GM19025 (cell line): ENCODE data around the gene BBX.
"Not testable (repeated sequence)": the region's sequence is repeated elsewhere in the genome, so short reads cannot be mapped to it uniquely, and the experiment has no call there.

Source experiments
- ATAC-seq: cut with Tn5 transposase; IDR thresholded peaks from one replicate; pipeline ENCODE4 v1.9.1; 2021; ENCODE audit warnings: mild to moderate bottlenecking, low read depth, moderate library complexity; ENCODE audit not compliant: unreplicated experiment

BBX gene

GRCh38 chr3:107825556-107825955, 302.8 kb downstream of the BBX start:
- ATAC-seq = no peak

- ATAC-seq = no peak
Observed at GRCh38 chr3:107826727-107827126, 304.0 kb downstream of the BBX start.

- ATAC-seq = no peak
Observed at GRCh38 chr3:107829185-107829584, 306.4 kb downstream of the BBX start.

- ATAC-seq = no peak
Observed at GRCh38 chr3:107831590-107831989, 308.8 kb downstream of the BBX start.

- no peak for ATAC-seq
Observed at GRCh38 chr3:107833043-107833442, 310.3 kb downstream of the BBX start.

- no peak for ATAC-seq
Observed at GRCh38 chr3:107833722-107834416, 311.1 kb downstream of the BBX start.

GRCh38 chr3:107835001-107835400, 312.2 kb downstream of the BBX start:
- ATAC-seq = not testable (repeated sequence)

- no peak for ATAC-seq
Observed at GRCh38 chr3:107837895-107838612, 315.3 kb downstream of the BBX start.

GRCh38 chr3:107841831-107842230, 319.1 kb downstream of the BBX start:
- no peak for ATAC-seq

- no peak for ATAC-seq
Observed at GRCh38 chr3:107842940-107843339, 320.2 kb downstream of the BBX start.

- ATAC-seq = no peak
Observed at GRCh38 chr3:107845380-107846278, 322.9 kb downstream of the BBX start.

- ATAC-seq = no peak
Observed at GRCh38 chr3:107846279-107846852, 323.6 kb downstream of the BBX start.

GRCh38 chr3:107847791-107848190, 325.0 kb downstream of the BBX start:
- ATAC-seq = no peak

- ATAC-seq = no peak
Observed at GRCh38 chr3:107848351-107848915, 325.7 kb downstream of the BBX start.

GRCh38 chr3:107850681-107851080, 327.9 kb downstream of the BBX start:
- no peak for ATAC-seq

- ATAC-seq = no peak
Observed at GRCh38 chr3:107853821-107854220, 331.1 kb downstream of the BBX start.

- no peak for ATAC-seq
Observed at GRCh38 chr3:107854733-107855132, 332.0 kb downstream of the BBX start.

GRCh38 chr3:107855710-107856109, 332.9 kb downstream of the BBX start:
- no peak for ATAC-seq

GRCh38 chr3:107857854-107858253, 335.1 kb downstream of the BBX start:
- no peak for ATAC-seq

GRCh38 chr3:107858876-107859275, 336.1 kb downstream of the BBX start:
- no peak for ATAC-seq
